Loucy (cell line): ENCODE results near the gene LRRC61.

Experiments used
- H2AFZ ChIP-seq: fragments of 200-600 bp; sonication (generic); 2 replicates; pipeline ENCODE4 v1.6.0; 2016; ENCODE audit warnings: antibody characterized with exemption, mild to moderate bottlenecking, low read length, moderate library complexity
- H3F3A ChIP-seq: fragments of 200-600 bp; 2 replicates; pipeline ENCODE4 v1.6.0; 2016; ENCODE audit warnings: antibody characterized with exemption, low read depth, mild to moderate bottlenecking
- H3K27me3 ChIP-seq: fragments of 200-600 bp; sonication (generic); 2 replicates; pipeline ENCODE4 v1.6.1; 2014; ENCODE audit warnings: low read length, mild to moderate bottlenecking; ENCODE audit not compliant: insufficient read depth, poor library complexity, severe bottlenecking
- H3K36me3 ChIP-seq: fragments of 200-600 bp; sonication (generic); 2 replicates; pipeline ENCODE4 v1.6.1; 2016; ENCODE audit warnings: low read length; ENCODE audit not compliant: insufficient read depth
- H3K4me1 ChIP-seq: fragments of 200-600 bp; sonication (generic); 2 replicates; pipeline ENCODE4 v1.5.1; 2014; ENCODE audit warnings: low read length, mild to moderate bottlenecking; ENCODE audit not compliant: insufficient read depth, poor library complexity, severe bottlenecking
- H3K4me2 ChIP-seq: fragments of 200-600 bp; sonication (generic); 2 replicates; pipeline ENCODE4 v1.6.0; 2014; ENCODE audit warnings: antibody characterized with exemption, low read length, low read depth, mild to moderate bottlenecking; ENCODE audit not compliant: poor library complexity, severe bottlenecking
- H3K4me3 ChIP-seq: fragments of 200-600 bp; sonication (generic); 2 replicates; pipeline ENCODE4 v1.5.1; 2014; ENCODE audit warnings: low read length, mild to moderate bottlenecking, mixed read lengths; ENCODE audit not compliant: poor library complexity, severe bottlenecking
- H3K79me2 ChIP-seq: fragments of 200-600 bp; sonication (generic); 2 replicates; pipeline ENCODE4 v1.6.1; 2014; ENCODE audit warnings: low read length; ENCODE audit not compliant: insufficient read depth
- H3K9ac ChIP-seq: fragments of 200-600 bp; sonication (generic); 2 replicates; pipeline ENCODE4 v1.6.0; 2014; ENCODE audit warnings: mild to moderate bottlenecking, low read depth, low read length, moderate library complexity; ENCODE audit not compliant: poor library complexity, severe bottlenecking
- H3K9me2 ChIP-seq: fragments of 200-600 bp; sonication (generic); replicated peaks from 2 replicates; pipeline ENCODE4 v1.6.1; 2016; ENCODE audit warnings: low read depth, low read length, mixed read lengths
- H3K9me3 ChIP-seq: fragments of 200-600 bp; sonication (generic); 2 replicates; pipeline ENCODE4 v1.6.1; 2014; ENCODE audit warnings: mild to moderate bottlenecking, antibody characterized with exemption, low read length, low read depth; ENCODE audit not compliant: insufficient read depth
- H4K20me1 ChIP-seq: fragments of 200-600 bp; sonication (generic); 2 replicates; pipeline ENCODE4 v1.6.0; 2014; ENCODE audit warnings: antibody characterized with exemption, low read length, mild to moderate bottlenecking; ENCODE audit not compliant: insufficient read depth, poor library complexity, severe bottlenecking
- EZH2phosphoT487 ChIP-seq: fragments of 200-600 bp; IDR thresholded peaks from 2 replicates; pipeline ENCODE4 v1.6.1; 2018; ENCODE audit warnings: antibody characterized with exemption, mild to moderate bottlenecking, moderate library complexity, borderline replicate concordance
- TF ChIP-seq, protein P1 (sequence below): fragments of 200-600 bp; sonication (generic); conservative IDR thresholded peaks from 2 replicates; pipeline ENCODE4 v1.5.1; 2014; ENCODE audit warnings: mild to moderate bottlenecking, antibody characterized with exemption, low read length

Gene LRRC61

DNA sequence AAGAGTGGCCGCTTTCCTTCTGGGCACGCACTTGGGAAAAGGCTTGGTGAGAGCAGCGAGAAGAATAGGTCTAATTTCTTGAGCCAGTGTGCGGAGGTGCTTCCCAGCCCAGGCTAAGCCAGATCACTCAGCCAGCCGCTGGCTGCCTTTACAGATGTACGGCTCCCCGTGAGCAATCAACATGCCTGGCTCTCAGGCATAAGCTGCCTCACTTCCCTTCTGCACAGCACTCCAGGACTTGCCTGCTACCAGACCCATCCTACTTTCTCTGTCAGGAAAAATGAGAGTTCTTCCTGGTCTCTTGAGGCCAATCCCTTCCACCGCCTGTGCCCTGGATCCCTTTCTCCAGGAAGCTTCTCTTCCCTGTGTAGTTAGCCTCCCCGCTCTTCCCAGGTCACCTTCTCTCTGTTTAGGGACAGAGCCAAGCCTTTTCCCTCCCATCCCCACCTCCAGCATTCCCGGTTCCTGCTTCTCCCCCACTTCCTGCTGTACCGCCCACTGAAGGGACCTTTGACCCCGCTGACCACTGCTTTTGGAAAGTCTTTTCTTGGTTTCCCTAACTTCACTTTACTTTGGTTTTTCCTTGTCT lies 1.3 kb downstream of the LRRC61 start:
- H3K4me1 ChIP-seq = peaks cover 70% of the 10 kb centered on the region

DNA sequence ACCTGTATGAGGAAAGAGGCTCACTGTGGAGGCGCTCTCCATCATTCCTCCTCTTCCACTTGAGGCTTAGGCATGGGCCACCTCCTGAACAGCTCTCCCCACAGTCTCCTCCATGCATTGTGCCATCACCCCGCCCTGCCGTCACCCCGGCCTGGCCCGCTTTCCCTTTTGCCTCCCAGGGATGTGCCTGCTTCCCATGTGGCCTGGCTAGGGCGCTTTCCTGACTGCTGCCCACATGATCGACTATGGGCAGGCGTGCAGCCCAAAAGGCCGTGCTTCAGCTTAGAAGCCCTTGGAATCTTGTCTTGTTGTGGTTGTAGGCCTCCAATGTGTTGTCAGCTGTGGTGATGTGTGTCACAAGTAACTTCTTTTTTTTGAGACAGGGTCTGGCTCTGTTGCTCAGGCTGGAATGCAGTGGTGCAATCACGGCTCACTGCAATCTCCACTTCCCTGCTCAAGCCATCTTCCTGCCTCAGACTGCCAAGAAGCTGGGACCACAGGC lies 2.0 kb downstream of the LRRC61 start:
- Histone ChIP-seq H4K20me1 (peaks cover 24% of the 10 kb centered on the region), H3K4me3 (peak overlapping the region; percentile 92), H3K9me2 (no peaks in the 10 kb centered on the region), H3K9ac (peak overlapping the region; percentile 100), H3F3A (no peaks in the 10 kb centered on the region), H3K27me3 (peaks cover 9% of the 10 kb centered on the region), H3K36me3 (peaks cover 43% of the 10 kb centered on the region), H3K9me3 (no peaks in the 10 kb centered on the region), H3K79me2 (peaks cover 90% of the 10 kb centered on the region), H3K4me1 (peaks cover 63% of the 10 kb centered on the region), H2AFZ (no peak overlapping the region), H3K4me2 (peak overlapping the region; percentile 98)
- no peak for TF ChIP-seq EZH2phosphoT487
- TF ChIP-seq, protein P1, sequence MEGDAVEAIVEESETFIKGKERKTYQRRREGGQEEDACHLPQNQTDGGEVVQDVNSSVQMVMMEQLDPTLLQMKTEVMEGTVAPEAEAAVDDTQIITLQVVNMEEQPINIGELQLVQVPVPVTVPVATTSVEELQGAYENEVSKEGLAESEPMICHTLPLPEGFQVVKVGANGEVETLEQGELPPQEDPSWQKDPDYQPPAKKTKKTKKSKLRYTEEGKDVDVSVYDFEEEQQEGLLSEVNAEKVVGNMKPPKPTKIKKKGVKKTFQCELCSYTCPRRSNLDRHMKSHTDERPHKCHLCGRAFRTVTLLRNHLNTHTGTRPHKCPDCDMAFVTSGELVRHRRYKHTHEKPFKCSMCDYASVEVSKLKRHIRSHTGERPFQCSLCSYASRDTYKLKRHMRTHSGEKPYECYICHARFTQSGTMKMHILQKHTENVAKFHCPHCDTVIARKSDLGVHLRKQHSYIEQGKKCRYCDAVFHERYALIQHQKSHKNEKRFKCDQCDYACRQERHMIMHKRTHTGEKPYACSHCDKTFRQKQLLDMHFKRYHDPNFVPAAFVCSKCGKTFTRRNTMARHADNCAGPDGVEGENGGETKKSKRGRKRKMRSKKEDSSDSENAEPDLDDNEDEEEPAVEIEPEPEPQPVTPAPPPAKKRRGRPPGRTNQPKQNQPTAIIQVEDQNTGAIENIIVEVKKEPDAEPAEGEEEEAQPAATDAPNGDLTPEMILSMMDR = no peak

More for the DNA sequence above, 1.3 kb downstream of the LRRC61 start:
- peaks cover 36% of the 10 kb centered on the region for H3K36me3 ChIP-seq
- peaks cover 9% of the 10 kb centered on the region for H3K27me3 ChIP-seq
- peaks cover 24% of the 10 kb centered on the region for H4K20me1 ChIP-seq
- H2AFZ ChIP-seq = peak overlapping the region; percentile 92; the same call in 1 of the 2 replicates
- no peaks in the 10 kb centered on the region for H3F3A ChIP-seq
- TF ChIP-seq EZH2phosphoT487 = no peak
- TF ChIP-seq, protein P1 = no peak
- peak overlapping the region; percentile 98 for H3K4me2 ChIP-seq
- peak overlapping the region; percentile 92 for H3K4me3 ChIP-seq
- no peaks in the 10 kb centered on the region for H3K9me3 ChIP-seq
- peaks cover 89% of the 10 kb centered on the region for H3K79me2 ChIP-seq
- H3K9me2 ChIP-seq = no peaks in the 10 kb centered on the region
- H3K9ac ChIP-seq = peak overlapping the region; percentile 100

DNA sequence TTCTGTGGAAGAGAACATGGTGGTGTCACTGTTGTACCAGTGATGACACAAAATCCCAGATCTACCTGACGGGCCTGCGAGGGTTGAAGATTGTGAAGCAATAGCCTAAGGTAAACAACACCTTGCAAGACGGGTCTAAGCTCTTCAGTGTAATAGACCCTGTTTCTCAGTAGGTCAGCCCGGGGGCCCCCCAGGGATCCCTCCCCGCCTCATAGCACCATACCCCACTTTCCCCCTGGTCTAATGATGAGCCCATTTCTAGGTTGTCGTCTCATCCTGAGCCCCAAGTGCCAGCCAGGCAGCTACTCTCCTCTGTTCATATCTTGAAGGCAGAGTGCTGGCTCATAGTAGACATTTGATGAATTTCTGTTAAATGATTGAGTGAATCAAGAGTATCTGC lies 2.7 kb downstream of the LRRC61 start:
- Histone ChIP-seq H4K20me1 (peaks cover 24% of the 10 kb centered on the region), H3K79me2 (peaks cover 88% of the 10 kb centered on the region), H3K9me3 (no peaks in the 10 kb centered on the region), H3K4me3 (peak overlapping the region; percentile 92), H3K9me2 (no peaks in the 10 kb centered on the region), H2AFZ (no peak overlapping the region), H3K9ac (peak overlapping the region; percentile 22), H3K4me1 (peaks cover 58% of the 10 kb centered on the region), H3K27me3 (peaks cover 9% of the 10 kb centered on the region), H3F3A (no peaks in the 10 kb centered on the region), H3K4me2 (peak overlapping the region; percentile 98), H3K36me3 (peaks cover 50% of the 10 kb centered on the region)
- TF ChIP-seq, protein P1 = no peak
- no peak for TF ChIP-seq EZH2phosphoT487
